Bronchial epithelial cell (primary cell): ENCODE measurements around the gene ZSWIM4. TPM values are rescaled to one million over a fixed set of nuclear protein-coding genes. Genes with fewer than 3 reads are reported as not detected.
A peak's percentile ranks its signal among the peaks of the same experiment; 100 is the strongest.

Experiments used
- DNase-seq: peaks from one replicate; pipeline ENCODE4 v3.0.0-alpha.2; 2010; ENCODE audit warnings: low read depth
- FAIRE-seq: peaks from 2 replicates; lab custom pipeline; 2011; peaks lifted over from hg19 to GRCh38; lab: Jason Lieb, UNC
- H3K27me3 ChIP-seq: 2 replicates; pipeline ENCODE4 v1.5.1; 2011; ENCODE audit warnings: low read length; ENCODE audit not compliant: control insufficient read depth, insufficient read depth
- H3K36me3 ChIP-seq: 2 replicates; pipeline ENCODE4 v1.5.1; 2011; ENCODE audit warnings: low read length; ENCODE audit not compliant: control insufficient read depth, insufficient read depth
- H3K4me3 ChIP-seq: 2 replicates; pipeline ENCODE4 v1.5.1; 2011; ENCODE audit warnings: mild to moderate bottlenecking, low read depth, low read length, control low read depth
- CTCF ChIP-seq: IDR thresholded peaks from 2 replicates; pipeline ENCODE4 v1.5.1; 2011; ENCODE audit warnings: mild to moderate bottlenecking, moderate library complexity, low read length, control low read depth, inconsistent platforms; ENCODE audit not compliant: insufficient read depth, severe bottlenecking
- total RNA-seq: library from RNA; depleted of rRNA; stranded (reverse); fragments of >200 nt; gene quantifications from 2 replicates; pipeline ENCODE4 v1.2.1, GENCODE V29; 2014

The ZSWIM4 gene
- total RNA-seq, 1 donor from 2014 or later, result 3.2 TPM

- no peak for DNase-seq
- Histone ChIP-seq H3K27me3 (no peaks in the 10 kb centered on the region), H3K36me3 (peaks cover 44% of the 10 kb centered on the region), H3K4me3 (peak overlapping the region; percentile 96)
- no peak for TF ChIP-seq CTCF
- FAIRE-seq, result no peak
Observed at GRCh38 chr19:13838435-13839129, 43.3 kb downstream of the ZSWIM4 start.

GRCh38 chr19:13839130-13839937, 44.1 kb downstream of the ZSWIM4 start:
- FAIRE-seq (no peak), DNase-seq (peak; percentile 57)
- peaks cover 41% of the 10 kb centered on the region for H3K36me3 ChIP-seq
- H3K27me3 ChIP-seq, result no peaks in the 10 kb centered on the region
- peak overlapping the region; percentile 96 for H3K4me3 ChIP-seq
- TF ChIP-seq CTCF, result no peak

- TF ChIP-seq CTCF, result no peak
- FAIRE-seq, result no peak
- Histone ChIP-seq H3K36me3 (peaks cover 41% of the 10 kb centered on the region), H3K27me3 (no peaks in the 10 kb centered on the region), H3K4me3 (peak overlapping the region; percentile 96)
- DNase-seq, result no peak
Observed at GRCh38 chr19:13839938-13840304, 44.7 kb downstream of the ZSWIM4 start.

- FAIRE-seq (peak; percentile 7), DNase-seq (peak; percentile 62)
- peaks cover 41% of the 10 kb centered on the region for H3K36me3 ChIP-seq
Observed at GRCh38 chr19:13840305-13841085, 45.3 kb downstream of the ZSWIM4 start.

More at GRCh38 chr19:13840305-13841085, 45.3 kb downstream of the ZSWIM4 start:
- H3K4me3 ChIP-seq, result peak overlapping the region; percentile 96
- TF ChIP-seq CTCF, result no peak
- no peaks in the 10 kb centered on the region for H3K27me3 ChIP-seq
